ENCODE results near the gene C1orf232.

GRCh38 chr1:26184883-26185282, 16.1 kb upstream of the C1orf232 start:
- TF ChIP-seq, protein P1, sequence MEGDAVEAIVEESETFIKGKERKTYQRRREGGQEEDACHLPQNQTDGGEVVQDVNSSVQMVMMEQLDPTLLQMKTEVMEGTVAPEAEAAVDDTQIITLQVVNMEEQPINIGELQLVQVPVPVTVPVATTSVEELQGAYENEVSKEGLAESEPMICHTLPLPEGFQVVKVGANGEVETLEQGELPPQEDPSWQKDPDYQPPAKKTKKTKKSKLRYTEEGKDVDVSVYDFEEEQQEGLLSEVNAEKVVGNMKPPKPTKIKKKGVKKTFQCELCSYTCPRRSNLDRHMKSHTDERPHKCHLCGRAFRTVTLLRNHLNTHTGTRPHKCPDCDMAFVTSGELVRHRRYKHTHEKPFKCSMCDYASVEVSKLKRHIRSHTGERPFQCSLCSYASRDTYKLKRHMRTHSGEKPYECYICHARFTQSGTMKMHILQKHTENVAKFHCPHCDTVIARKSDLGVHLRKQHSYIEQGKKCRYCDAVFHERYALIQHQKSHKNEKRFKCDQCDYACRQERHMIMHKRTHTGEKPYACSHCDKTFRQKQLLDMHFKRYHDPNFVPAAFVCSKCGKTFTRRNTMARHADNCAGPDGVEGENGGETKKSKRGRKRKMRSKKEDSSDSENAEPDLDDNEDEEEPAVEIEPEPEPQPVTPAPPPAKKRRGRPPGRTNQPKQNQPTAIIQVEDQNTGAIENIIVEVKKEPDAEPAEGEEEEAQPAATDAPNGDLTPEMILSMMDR (IDR thresholded peaks at IDR 0.05), result no peak
- no peak for TF ChIP-seq EZH2phosphoT487 (IDR thresholded peaks at IDR 0.05)

Measured in neural progenitor cell (in vitro differentiated cells).